HG02610 (cell line): ENCODE data around the gene SMYD5.
"Not testable (repeated sequence)": the region's sequence is repeated elsewhere in the genome, so short reads cannot be mapped to it uniquely, and the experiment has no call there.

Experiments used
- ATAC-seq: cut with Tn5 transposase; IDR thresholded peaks from one replicate; pipeline ENCODE4 v1.9.1; 2021; ENCODE audit warnings: mild to moderate bottlenecking, moderate library complexity; ENCODE audit not compliant: unreplicated experiment

SMYD5 gene

DNA sequence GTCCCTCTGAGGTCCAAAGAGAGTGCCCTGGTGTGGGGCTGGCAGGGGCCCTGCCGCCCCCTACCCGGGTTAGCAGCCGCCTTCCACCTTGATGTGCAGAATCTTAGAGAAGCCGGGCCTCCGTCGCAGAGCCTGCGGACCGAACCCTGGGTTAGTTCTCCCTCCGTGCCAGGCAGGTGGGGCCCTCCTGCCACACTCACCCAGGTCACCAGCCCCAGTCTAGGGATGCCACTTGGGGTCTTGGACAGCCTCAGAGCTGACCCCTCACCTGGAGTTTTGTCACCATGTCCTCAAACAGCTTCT is 44.8 kb downstream of the SMYD5 start:
- no peak for ATAC-seq

DNA sequence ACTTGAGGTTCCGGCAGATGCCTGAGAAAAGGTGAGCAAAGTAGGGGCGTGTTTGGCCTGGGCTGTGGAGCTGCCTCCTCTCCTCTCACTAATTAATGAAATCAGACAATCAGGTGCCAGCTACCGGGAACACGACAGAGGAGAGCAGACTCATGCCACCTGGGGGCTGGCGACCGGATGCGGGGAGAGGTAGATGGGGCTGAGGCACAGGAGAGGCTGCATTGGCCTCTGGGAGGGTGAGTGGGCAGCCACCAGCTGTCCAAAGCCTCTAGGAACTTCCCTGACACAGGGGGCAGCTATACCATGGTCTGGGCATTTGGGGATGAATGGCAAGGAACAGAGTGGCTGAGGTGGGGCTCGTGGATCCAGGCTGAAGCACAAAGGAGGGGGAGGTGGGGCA is 45.2 kb downstream of the SMYD5 start:
- no peak for ATAC-seq

- ATAC-seq, result no peak
Measured at GRCh38 chr2:73259704-73260337, 45.8 kb downstream of the SMYD5 start.

- ATAC-seq, result no peak
Measured at GRCh38 chr2:73260338-73260984, 46.4 kb downstream of the SMYD5 start.

GRCh38 chr2:73262108-73262651 is 48.1 kb downstream of the SMYD5 start:
- no peak for ATAC-seq

- not testable (repeated sequence) for ATAC-seq
Measured at GRCh38 chr2:73262691-73263429, 48.8 kb downstream of the SMYD5 start.

- no peak for ATAC-seq
Measured at GRCh38 chr2:73263540-73264331, 49.7 kb downstream of the SMYD5 start.

DNA sequence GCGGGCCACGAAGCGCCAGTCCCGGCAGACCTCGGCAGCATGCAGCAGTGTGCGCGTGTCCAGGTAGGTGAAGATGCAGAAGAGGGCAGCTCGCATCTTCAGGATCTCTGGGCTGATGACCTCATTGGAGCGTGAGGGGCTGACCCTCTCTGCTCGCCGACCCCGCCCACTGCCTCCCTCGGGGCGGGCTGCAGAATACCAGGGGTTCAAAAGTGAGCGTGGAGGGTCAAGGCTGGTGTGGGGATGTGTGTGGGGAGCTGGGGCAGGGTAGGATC is 50.2 kb downstream of the SMYD5 start:
- no peak for ATAC-seq

GRCh38 chr2:73264783-73265182 is 50.7 kb downstream of the SMYD5 start:
- no peak for ATAC-seq

- ATAC-seq, result no peak
Measured at GRCh38 chr2:73265298-73266060, 51.4 kb downstream of the SMYD5 start.

- ATAC-seq, result no peak
Measured at GRCh38 chr2:73266061-73266901, 52.2 kb downstream of the SMYD5 start.

- ATAC-seq, result no peak
Measured at GRCh38 chr2:73267008-73267407, 53.0 kb downstream of the SMYD5 start.

GRCh38 chr2:73268366-73268829 is 54.4 kb downstream of the SMYD5 start:
- no peak for ATAC-seq

DNA sequence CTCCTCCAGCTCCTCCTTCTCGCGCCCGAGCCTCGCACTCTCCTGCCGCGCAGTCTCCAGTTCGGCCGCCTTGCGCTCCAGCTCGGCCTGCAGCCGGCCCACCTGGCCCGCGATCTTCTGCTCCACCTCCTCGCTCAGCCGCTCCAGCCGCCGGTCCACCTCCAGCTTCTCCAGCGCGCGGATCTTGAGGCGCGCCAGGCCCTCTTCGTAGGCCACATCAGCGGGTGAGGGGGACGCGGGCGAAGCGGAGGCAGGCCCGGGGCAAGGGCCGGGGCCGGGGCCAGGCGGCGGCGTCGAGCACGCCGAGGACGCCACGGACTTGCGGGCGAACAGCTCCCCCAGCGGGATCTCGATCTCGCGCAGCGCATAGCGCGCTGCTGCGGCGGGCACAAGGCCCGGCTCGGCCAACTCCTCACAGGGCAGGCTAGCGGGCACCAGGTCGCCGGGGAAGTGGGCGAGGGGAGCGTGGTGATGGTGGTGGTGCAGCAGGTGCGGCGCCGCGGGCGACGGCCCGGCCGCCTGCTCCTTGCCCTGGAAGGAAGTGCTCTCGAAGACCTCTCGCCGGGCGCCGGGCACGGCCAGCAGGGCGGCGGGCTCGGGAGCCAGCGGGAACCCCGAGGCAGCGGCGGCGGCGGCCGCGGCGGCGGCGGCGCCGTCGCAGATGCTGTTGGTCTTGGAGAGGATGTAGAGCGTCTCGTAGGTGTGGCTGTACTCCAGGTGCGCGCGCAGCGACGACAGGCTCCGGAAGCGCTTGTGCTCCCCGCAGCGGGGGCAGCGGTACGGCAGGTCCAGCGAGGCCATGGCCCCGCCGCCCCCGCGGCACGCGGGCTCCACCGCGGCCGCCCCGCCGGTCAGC is 55.0 kb downstream of the SMYD5 start:
- ATAC-seq, result no peak

DNA sequence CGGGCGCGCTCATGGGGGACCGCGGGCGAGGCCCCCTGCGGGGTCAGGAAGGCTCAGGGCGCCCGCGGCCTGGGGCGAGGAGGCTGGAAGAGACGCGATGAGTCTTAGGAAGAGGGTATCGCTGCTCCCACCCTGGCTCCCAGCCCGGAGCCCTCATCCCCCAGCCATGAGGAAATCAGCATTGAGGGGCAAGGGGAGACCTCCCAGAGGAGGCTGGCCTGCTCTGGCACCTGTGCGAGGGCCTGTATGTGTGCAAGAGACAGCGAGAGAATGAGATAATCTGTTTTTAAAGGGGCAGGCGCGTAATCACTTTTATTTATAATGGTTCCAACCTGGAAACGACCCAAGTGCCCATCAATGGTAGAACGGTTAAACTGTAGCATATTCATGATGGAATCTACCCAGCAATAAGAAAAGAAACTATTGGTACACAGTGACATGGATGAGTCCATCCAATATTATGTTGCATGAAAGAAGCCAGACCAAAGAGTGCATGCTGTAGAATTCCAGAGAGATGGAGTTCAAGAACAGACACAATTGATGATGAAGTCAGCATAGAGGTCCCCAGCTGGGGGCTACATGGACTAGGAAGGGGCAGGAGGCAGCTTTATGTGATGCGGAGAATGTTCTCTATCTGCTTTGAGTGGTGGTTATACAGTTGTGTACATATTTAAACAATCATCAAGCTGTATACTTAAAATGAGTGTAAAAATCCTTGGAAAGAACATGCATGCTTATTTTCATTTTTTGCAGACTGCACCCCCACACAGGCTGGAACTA is 55.8 kb downstream of the SMYD5 start:
- no peak for ATAC-seq

DNA sequence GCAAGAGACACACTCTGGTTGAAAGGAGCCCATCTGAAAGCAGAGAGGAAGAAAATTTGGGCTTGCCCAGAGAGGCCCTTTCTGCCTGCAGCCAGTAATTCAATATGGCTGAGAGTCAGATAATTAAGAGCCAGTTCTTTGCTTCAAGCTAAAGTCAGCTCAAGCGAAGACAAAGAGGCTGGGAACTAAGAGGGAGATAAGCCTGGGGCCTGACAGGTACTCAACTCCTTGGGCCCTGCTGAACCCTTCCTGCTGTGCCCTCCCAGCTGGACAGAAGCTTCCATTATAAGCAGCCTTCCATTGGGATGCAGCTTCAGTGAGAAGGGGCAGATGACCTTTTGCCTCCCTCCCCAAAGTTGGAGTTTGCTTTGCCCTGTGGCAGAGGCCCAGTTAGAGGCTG is 58.2 kb downstream of the SMYD5 start:
- no peak for ATAC-seq
